ENCODE measurements around the gene SBK2. TPM values are rescaled to one million over a fixed set of nuclear protein-coding genes. Genes with fewer than 3 reads are reported as not detected.

Gene SBK2
- total RNA-seq, 1 donor from 2014 or later = 0.56 TPM

GRCh38 chr19:55479451-55480230 is 57.3 kb downstream of the SBK2 start:
- TF ChIP-seq CTCF (IDR thresholded peaks at IDR 0.05; ENCODE audit: unreplicated experiment) = no peak
- no peak for DNase-seq (ENCODE audit: low spot score in 2 of 2, unreplicated experiment in 2 of 2)
- no peaks in the 10 kb centered on the region for H3K36me3 Mint-ChIP-seq
- no peaks in the 10 kb centered on the region for H3K27me3 Mint-ChIP-seq (ENCODE audit: low read depth)
- H3K4me1 Mint-ChIP-seq = peaks cover 22% of the 10 kb centered on the region
- peak overlapping the region; percentile 13 for H3K4me3 Mint-ChIP-seq
- no peaks in the 10 kb centered on the region for H3K9me3 Mint-ChIP-seq
- H3K27ac Mint-ChIP-seq = no peak overlapping the region

- H3K27me3 Mint-ChIP-seq (ENCODE audit: low read depth) = no peaks in the 10 kb centered on the region
- peaks cover 22% of the 10 kb centered on the region for H3K4me1 Mint-ChIP-seq
- no peaks in the 10 kb centered on the region for H3K36me3 Mint-ChIP-seq
- no peaks in the 10 kb centered on the region for H3K9me3 Mint-ChIP-seq
- peak overlapping the region; percentile 30 for H3K27ac Mint-ChIP-seq
- DNase-seq (ENCODE audit: low spot score in 2 of 2, unreplicated experiment in 2 of 2) = no peak
- no peak for TF ChIP-seq CTCF (IDR thresholded peaks at IDR 0.05; ENCODE audit: unreplicated experiment)
- H3K4me3 Mint-ChIP-seq = peak overlapping the region; percentile 88
These were observed 57.9 kb downstream of the SBK2 start for GRCh38 chr19:55479045-55479444.

Other genes starting within 250 kb of the SBK2 start
- not detected in 3 replicates for gene TMEM150B, start 211.8 kb downstream of the SBK2 start, total RNA-seq
- 51.3 to 54.0 TPM (median 51.9 TPM) in 3 replicates for gene KMT5C, start 197.3 kb downstream of the SBK2 start, total RNA-seq
- 7.3 to 11.5 TPM (median 7.3 TPM) in 3 replicates for gene COX6B2, start 182.4 kb downstream of the SBK2 start, total RNA-seq
- gene GARIN5B, start 173.9 kb downstream of the SBK2 start, total RNA-seq = 0.13 to 0.34 TPM (median 0.27 TPM) in 3 replicates
- 10.0 to 12.9 TPM (median 11.6 TPM) in 3 replicates for gene IL11, start 166.7 kb downstream of the SBK2 start, total RNA-seq
- 2.2 to 2.4 TPM (median 2.4 TPM) in 3 replicates for gene TMEM190, start 160.3 kb downstream of the SBK2 start, total RNA-seq
- 2.3 to 2.9 TPM (median 2.3 TPM) in 3 replicates for gene TMEM238, start 152.8 kb downstream of the SBK2 start, total RNA-seq
- 1,773 to 1,819 TPM (median 1,790 TPM) in 3 replicates for gene RPL28, start 151.2 kb downstream of the SBK2 start, total RNA-seq
- gene UBE2S, start 129.3 kb downstream of the SBK2 start, total RNA-seq = 65.3 to 77.0 TPM (median 73.2 TPM) in 3 replicates
- gene SHISA7, start 93.8 kb downstream of the SBK2 start, total RNA-seq = 0.04 TPM in 1 of 3 replicates, not detected in the others
- gene ISOC2, start 75.5 kb downstream of the SBK2 start, total RNA-seq = 35.0 to 39.2 TPM (median 38.6 TPM) in 3 replicates
- gene C19orf85, start 72.4 kb downstream of the SBK2 start, total RNA-seq = not detected in 3 replicates
- 19.0 to 23.1 TPM (median 22.0 TPM) in 3 replicates for gene ZNF628, start 60.5 kb downstream of the SBK2 start, total RNA-seq
- 52.6 to 54.4 TPM (median 53.1 TPM) in 3 replicates for gene NAT14, start 51.9 kb downstream of the SBK2 start, total RNA-seq
- gene SSC5D, start 48.7 kb downstream of the SBK2 start, total RNA-seq = 7.0 to 8.5 TPM (median 7.8 TPM) in 3 replicates
- 0.25 TPM in 1 of 3 replicates, not detected in the others for gene SBK3, start 8.4 kb upstream of the SBK2 start, total RNA-seq
- 35.0 to 35.2 TPM (median 35.1 TPM) in 3 replicates for gene ZNF579, start 43.7 kb upstream of the SBK2 start, total RNA-seq
- 31.3 to 31.7 TPM (median 31.6 TPM) in 3 replicates for gene FIZ1, start 62.4 kb upstream of the SBK2 start, total RNA-seq
- gene ZNF524, start 63.2 kb upstream of the SBK2 start, total RNA-seq = 5.3 to 7.4 TPM (median 5.7 TPM) in 3 replicates
- gene ZNF865, start 68.5 kb upstream of the SBK2 start, total RNA-seq = 18.7 to 21.4 TPM (median 21.2 TPM) in 3 replicates
- 12.8 to 13.7 TPM (median 12.9 TPM) in 3 replicates for gene ZNF784, start 87.4 kb upstream of the SBK2 start, total RNA-seq
- gene ZNF580, start 103.9 kb upstream of the SBK2 start, total RNA-seq = 49.6 to 53.9 TPM (median 50.9 TPM) in 3 replicates
- gene ZNF581, start 106.5 kb upstream of the SBK2 start, total RNA-seq = 42.6 to 47.0 TPM (median 46.9 TPM) in 3 replicates
- gene CCDC106, start 111.1 kb upstream of the SBK2 start, total RNA-seq = 20.8 to 24.0 TPM (median 23.6 TPM) in 3 replicates
- 226 to 245 TPM (median 230 TPM) in 3 replicates for gene U2AF2, start 117.9 kb upstream of the SBK2 start, total RNA-seq
- 99.6 to 104 TPM (median 102 TPM) in 3 replicates for gene EPN1, start 138.1 kb upstream of the SBK2 start, total RNA-seq
- gene NLRP9, start 201.3 kb upstream of the SBK2 start, total RNA-seq = not detected in 3 replicates
- gene RFPL4A, start 222.0 kb upstream of the SBK2 start, total RNA-seq = not detected in 3 replicates
- not detected in 3 replicates for gene RFPL4AL1, start 232.0 kb upstream of the SBK2 start, total RNA-seq